Hematopoietic multipotent progenitor cell treated with erythropoietin and hydrocortisone succinate and interleukin-3 and kit ligand, for 8 days (in vitro differentiated cells): ENCODE data around the gene MIOX.
"Not testable (repeated sequence)": the region's sequence is repeated elsewhere in the genome, so short reads cannot be mapped to it uniquely, and the experiment has no call there.

Experiments
- DNase-seq: peaks from one replicate; pipeline ENCODE4 v3.0.0-alpha.2; 2015

MIOX gene

GRCh38 chr22:50520184-50520583 is 33.5 kb downstream of the MIOX start:
- DNase-seq = not testable (repeated sequence)

GRCh38 chr22:50520826-50521453 is 34.3 kb downstream of the MIOX start:
- DNase-seq = no peak

DNA sequence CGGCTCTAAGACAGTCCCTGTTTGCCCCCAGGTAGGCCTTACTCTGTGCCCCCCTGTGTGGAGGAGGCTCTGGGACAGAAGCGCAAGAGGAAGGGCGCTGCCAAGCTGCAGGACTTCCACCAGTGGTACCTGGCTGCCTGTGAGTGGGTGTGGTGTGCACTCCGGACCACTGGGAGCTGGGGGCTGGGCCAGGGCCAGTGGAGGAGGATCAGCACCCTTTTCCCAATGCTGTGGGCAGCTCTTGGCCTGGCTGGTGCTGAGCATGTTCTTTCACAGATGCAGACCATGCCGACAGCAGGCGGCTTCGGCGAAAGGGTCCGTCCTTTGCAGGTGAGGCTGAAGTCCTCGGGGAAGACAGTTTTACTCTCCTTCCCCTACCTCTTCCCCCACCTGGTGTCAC is 35.1 kb downstream of the MIOX start:
- DNase-seq = no peak

DNA sequence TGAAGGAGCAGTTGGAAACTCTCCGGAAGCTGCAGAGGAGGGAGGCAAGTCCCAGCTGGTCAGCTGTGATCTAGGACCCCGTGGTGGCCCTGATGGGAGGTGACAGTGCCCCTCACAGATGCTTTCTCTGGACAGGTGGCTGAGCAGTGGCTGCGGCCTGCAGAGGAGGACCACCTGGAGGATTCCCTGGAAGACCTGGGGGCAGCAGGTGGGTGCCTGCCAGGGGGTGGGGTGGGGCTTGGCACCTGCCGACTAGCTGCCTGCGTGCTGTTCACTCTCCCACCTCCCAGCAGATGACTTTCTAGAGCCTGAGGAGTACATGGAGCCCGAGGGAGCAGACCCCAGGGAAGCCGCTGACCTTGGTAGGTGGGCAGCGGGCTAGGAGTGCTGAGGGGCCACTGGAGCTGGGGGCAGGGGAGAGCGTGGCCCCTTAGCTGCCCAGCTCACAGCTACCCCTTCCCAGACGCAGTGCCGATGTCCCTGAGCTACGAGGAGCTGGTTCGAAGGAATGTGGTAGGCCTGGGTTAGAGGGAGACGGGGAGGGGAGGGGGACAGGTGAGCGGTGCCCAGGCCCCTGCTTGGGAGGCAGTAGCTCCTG is 35.6 kb downstream of the MIOX start:
- DNase-seq = no peak

DNA sequence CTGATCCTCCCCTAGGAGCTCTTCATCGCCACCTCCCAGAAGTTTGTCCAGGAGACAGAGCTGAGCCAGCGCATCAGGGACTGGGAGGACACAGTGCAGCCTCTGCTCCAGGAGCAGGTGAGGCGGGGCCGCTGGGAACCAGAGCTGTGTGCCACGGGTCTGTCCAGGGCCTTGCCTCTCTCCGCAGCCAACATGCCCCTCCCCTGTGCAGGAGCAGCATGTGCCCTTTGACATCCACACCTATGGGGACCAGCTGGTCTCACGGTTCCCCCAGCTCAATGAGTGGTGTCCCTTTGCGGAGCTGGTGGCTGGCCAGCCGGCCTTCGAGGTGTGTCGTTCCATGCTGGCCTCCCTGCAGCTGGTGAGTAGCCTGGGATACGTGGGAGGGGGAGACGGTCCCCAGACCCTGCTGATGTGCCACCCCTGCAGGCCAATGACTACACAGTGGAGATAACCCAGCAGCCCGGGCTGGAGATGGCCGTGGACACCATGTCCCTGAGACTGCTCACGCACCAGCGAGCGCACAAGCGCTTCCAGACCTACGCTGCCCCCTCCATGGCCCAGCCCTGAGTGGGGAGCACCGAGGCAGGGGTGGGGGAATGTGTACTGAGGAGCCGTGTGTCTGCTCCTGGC is 36.3 kb downstream of the MIOX start:
- DNase-seq = no peak

- DNase-seq = no peak
Observed at GRCh38 chr22:50523458-50523805, 36.8 kb downstream of the MIOX start.

GRCh38 chr22:50523806-50524675 is 37.4 kb downstream of the MIOX start:
- no peak for DNase-seq

GRCh38 chr22:50524676-50525103 is 38.0 kb downstream of the MIOX start:
- no peak for DNase-seq

DNA sequence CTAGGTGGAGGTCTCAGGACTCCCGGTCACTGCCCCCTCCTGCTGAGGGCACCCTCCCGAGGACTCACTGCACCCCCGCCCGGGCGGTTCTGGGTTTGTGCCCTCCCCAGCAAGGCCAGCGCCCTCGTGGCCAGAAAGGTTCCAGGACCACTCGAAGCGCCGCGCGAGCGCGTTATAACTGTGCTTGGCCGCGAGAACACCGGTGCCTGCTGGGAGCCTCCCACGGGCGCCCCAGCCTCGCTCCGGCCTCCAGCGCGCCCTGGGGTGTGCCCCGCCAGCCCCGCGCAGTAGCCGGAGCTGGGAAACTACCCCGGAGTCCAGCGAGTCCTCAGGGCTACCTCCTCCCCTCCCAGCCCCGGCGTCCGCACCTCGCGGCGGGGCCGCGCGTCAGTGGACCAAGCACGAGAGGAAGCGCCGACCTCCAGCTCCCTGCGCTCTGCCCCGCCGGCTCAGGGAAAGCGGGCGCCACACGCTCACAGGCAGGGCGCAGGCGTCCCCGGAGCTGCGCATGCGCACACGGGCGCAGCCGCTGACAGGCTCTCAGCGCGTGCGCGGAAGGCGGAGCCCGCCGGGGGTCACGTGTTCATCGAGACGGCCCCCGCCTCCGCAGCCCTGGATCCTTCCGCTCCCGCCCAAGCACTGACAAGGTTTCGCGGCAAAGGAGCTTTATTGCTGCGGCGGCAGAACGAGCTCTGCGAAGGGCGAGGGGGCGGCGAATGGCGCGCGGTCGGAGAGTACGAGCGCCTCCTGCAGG is 38.6 kb downstream of the MIOX start, which contains the start of gene SCO2:
Gene SCO2 (minus strand): TSS at position 495 of the 754 bp plus-strand sequence. CDS start 1,187 bp downstream, outside the sequence.
- peak; percentile 96 for DNase-seq

DNA sequence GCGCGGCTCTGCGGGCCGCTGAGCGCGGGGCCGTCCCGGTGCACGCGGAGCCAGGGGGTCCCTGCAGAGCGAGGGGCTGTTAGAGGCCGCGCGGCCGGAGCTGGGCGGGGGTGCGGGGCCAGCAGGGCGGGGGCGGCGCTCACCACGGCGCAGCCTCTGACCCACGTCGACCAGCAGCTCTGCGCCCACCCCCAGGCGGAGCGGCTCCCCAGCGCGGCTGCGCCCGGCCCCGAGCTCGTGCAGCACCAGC is 39.1 kb downstream of the MIOX start:
- no peak for DNase-seq

GRCh38 chr22:50526108-50526833 is 39.6 kb downstream of the MIOX start:
- DNase-seq = peak; percentile 77

- DNase-seq = peak; percentile 75
Observed at GRCh38 chr22:50526834-50527801, 40.5 kb downstream of the MIOX start.

- no peak for DNase-seq
Observed at GRCh38 chr22:50527921-50528681, 41.4 kb downstream of the MIOX start.

- no peak for DNase-seq
Observed at GRCh38 chr22:50528682-50529415, 42.2 kb downstream of the MIOX start.

DNA sequence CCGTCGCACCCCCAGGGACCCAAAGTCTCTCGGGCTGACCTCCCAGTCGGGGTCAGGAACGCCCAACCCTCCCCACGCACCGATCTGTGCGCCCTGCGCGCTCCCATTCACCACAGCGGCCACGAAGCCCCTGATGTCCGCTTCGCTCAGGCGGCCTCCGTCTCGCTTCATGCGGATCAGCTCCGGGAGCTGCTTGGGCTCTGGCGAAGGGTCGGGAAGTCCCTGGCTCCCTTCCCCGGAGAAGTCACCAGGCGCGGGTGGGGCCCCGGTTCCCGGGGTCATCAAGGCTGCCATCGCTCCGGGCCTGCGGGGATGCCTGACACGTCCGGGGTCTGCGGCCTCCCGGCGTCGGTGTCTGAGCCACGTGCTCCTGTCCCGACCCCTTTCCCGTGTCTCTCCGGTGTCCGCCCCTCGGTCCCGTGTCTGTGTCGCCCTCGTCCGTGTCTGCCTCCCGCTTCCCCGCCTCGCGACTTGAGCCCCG is 42.8 kb downstream of the MIOX start:
- DNase-seq = no peak

DNA sequence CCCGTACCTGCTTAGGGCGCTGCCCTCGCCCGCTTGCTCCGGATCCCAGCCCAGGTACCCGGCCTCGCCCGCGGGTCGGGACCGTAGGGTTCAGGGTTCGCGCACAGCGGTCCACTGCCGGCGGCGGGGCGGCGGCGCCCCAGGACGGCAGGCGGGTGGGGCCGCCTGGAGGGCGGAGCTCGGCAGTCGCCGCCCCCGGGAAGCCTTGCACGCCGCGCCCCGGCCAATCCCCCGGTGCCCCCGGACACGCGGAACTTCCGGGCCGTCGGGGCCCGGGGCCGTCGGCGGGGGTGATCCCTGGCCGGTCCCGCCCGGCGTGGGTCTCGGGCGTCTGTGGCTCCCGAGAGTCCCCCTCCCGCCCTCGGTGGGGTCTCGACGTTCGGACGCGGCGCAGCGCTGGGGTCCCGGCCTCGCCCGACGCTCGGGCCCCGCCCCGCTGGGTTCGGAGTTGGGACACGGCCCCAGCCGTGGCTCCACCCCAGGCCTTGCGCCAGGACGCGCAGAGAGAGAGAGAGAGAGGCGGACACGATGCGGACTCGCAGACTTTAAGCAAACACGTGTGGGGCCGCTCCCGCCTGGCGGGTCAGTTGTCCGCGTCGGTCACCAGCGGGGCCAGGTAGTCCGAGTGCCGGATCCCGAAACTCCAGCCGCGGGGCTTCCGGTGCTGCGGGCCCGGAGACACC is 43.4 kb downstream of the MIOX start, which contains the start of gene TYMP:
Gene TYMP (minus strand): TSS at position 116 of the 683 bp plus-strand sequence. CDS start 303 bp downstream, outside the sequence.
- peak; percentile 81 for DNase-seq

GRCh38 chr22:50530580-50530876 is 43.9 kb downstream of the MIOX start:
- DNase-seq = peak; percentile 44

DNA sequence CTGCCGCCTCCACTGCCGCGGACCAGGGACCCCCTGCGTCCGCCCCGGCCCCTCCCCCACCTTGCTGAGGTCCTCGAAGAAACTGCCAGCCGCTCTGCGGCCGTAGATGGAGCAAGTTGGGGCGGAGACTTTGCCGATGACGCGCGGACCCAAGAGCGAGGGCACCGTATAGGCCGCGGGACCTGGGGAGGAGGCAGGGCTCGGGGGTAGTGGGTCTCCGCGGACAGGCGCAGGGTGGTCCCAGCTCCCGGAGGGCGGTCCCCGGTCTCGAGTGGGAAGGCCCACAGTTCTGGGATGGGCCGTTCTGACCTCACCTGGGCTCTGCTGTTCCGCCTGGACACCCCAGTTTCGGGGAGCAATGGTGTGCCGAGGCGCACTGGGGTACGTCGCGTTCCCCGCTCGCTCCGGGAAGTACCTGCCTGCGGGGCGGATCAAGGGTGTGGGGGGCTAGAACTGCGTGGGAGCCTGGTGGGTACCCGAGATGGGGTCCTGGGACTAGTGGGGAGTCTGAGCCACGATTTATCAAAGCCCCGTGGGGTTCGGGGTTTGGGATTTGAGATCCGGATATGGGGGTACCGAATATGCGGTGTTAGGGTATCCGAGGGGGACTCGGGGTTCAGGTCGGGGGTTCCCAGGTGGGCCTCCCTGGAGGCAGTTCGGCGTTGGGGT is 44.4 kb downstream of the MIOX start:
- DNase-seq = peak; percentile 85
